GM12878 (cell line): ENCODE measurements around the gene OMP. TPM values are rescaled to one million over a fixed set of nuclear protein-coding genes. Genes with fewer than 3 reads are reported as not detected.
"Not testable (repeated sequence)": the region's sequence is repeated elsewhere in the genome, so short reads cannot be mapped to it uniquely, and the experiment has no call there.

Experiments
- ATAC-seq: fragments of 200-7000 bp; cut with Tn5 transposase; 3 replicates; pipeline ENCODE4 v1.9.1; 2020; ENCODE audit warnings: mild to moderate bottlenecking, moderate library complexity
- BruUV-seq: library from RNA; stranded (reverse); fragments of 400-500 nt; replicated peaks from 2 replicates; lab custom pipeline; 2021; lab: Mats Ljungman, UMichigan
- CTCF ChIA-PET: fragments of 300-600 bp; sonication (Branson Sonifier 250); formaldehyde crosslinking; extraction: SDS; loops from one replicate; lab custom pipeline; 2021; ENCODE audit warnings: inconsistent platforms; lab: Yijun Ruan, JAX
- POLR2A ChIA-PET: fragments of 350-600 bp; formaldehyde crosslinking; extraction: SDS; loops from one replicate; lab custom pipeline; 2021; ENCODE audit warnings: inconsistent platforms; lab: Charles Lee
- RAD21 ChIA-PET: fragments of 300-600 bp; sonication (Branson Sonifier 250); formaldehyde crosslinking; loops from one replicate; lab custom pipeline; 2023; ENCODE audit warnings: antibody characterized with exemption; ENCODE audit not compliant: unreplicated experiment; lab: Charles Lee
- SMC1A ChIA-PET: fragments of 300-600 bp; sonication (Branson Sonifier 250); formaldehyde crosslinking; loops from one replicate; lab custom pipeline; 2023; ENCODE audit not compliant: unreplicated experiment, uncharacterized antibody; lab: Charles Lee
- DNase-seq: peaks from one replicate; pipeline ENCODE4 v3.0.0-alpha.2; 2011; ENCODE audit warnings: low read depth, low spot score
- FAIRE-seq: peaks from 3 replicates; lab custom pipeline; 2011; peaks lifted over from hg19 to GRCh38; lab: Jason Lieb, UNC
- H2AFZ ChIP-seq: 2 replicates; pipeline ENCODE4 v1.6.0; 2011; ENCODE audit warnings: low read depth, low read length, control low read depth; ENCODE audit not compliant: control insufficient read depth
- H3K27ac ChIP-seq: 2 replicates; pipeline ENCODE4 v1.5.1; 2011; ENCODE audit warnings: control low read depth; ENCODE audit not compliant: control insufficient read depth, insufficient read depth
- H3K27me3 ChIP-seq, 2 experiments: replicated peaks in 1 of 2; 2 replicates each; pipeline versions ENCODE4 v1.6.0 to v1.6.1; 2011; ENCODE audit warnings: low read length in 1 of 2; ENCODE audit not compliant: control insufficient read depth in 2 of 2, insufficient read depth in 2 of 2
- H3K36me3 ChIP-seq, 2 experiments: 2 replicates each; pipeline ENCODE4 v1.5.1; 2011; ENCODE audit warnings: low read length in 1 of 2; ENCODE audit not compliant: control insufficient read depth in 2 of 2, insufficient read depth in 2 of 2
- H3K4me1 ChIP-seq: 2 replicates; pipeline ENCODE4 v1.6.1; 2011; ENCODE audit warnings: mild to moderate bottlenecking, low read length, moderate library complexity, mixed read lengths; ENCODE audit not compliant: control insufficient read depth, insufficient read depth
- H3K4me2 ChIP-seq: 2 replicates; pipeline ENCODE4 v1.6.0; 2011; ENCODE audit warnings: control low read depth; ENCODE audit not compliant: control insufficient read depth, insufficient read depth
- H3K4me3 ChIP-seq: fragments of 200-600 bp; sonication (generic); 2 replicates; pipeline ENCODE4 v1.5.1; 2016
- H3K79me2 ChIP-seq: 2 replicates; pipeline ENCODE4 v1.6.0; 2011; ENCODE audit warnings: low read length; ENCODE audit not compliant: control insufficient read depth, insufficient read depth
- H3K9ac ChIP-seq: 2 replicates; pipeline ENCODE4 v1.8.0; 2011; ENCODE audit warnings: low read length, control low read depth, mixed read lengths; ENCODE audit not compliant: control insufficient read depth, insufficient read depth
- H3K9me3 ChIP-seq: replicated peaks from 3 replicates; pipeline ENCODE4 v1.5.1; 2011; ENCODE audit warnings: mild to moderate bottlenecking, low read length; ENCODE audit not compliant: control insufficient read depth, insufficient read depth
- H4K20me1 ChIP-seq: 2 replicates; pipeline ENCODE4 v1.6.0; 2011; ENCODE audit not compliant: control insufficient read depth, insufficient read depth
- CHD1 ChIP-seq: IDR thresholded peaks from 2 replicates; pipeline ENCODE4 v1.6.1; 2012; ENCODE audit warnings: low read depth, low read length, improper control_type of control experiment
- LARP7 ChIP-seq: fragments of 450-650 bp; IDR thresholded peaks from 2 replicates; pipeline ENCODE4 v1.6.1; 2017; ENCODE audit warnings: mild to moderate bottlenecking
- NFIC ChIP-seq: IDR thresholded peaks from 2 replicates; pipeline ENCODE4 v1.6.1; 2012; ENCODE audit warnings: low read depth, mild to moderate bottlenecking, inconsistent platforms, low read length, moderate library complexity
- NFXL1 ChIP-seq: fragments of 450-650 bp; IDR thresholded peaks from 2 replicates; pipeline ENCODE4 v1.6.1; 2017; ENCODE audit warnings: antibody characterized with exemption, mild to moderate bottlenecking, borderline replicate concordance
- NR2F1 ChIP-seq: fragments of 450-650 bp; conservative IDR thresholded peaks from 2 replicates; pipeline ENCODE4 v1.6.1; 2017; ENCODE audit warnings: mild to moderate bottlenecking
- ZNF384 ChIP-seq: IDR thresholded peaks from 2 replicates; pipeline ENCODE4 v1.6.1; 2012; ENCODE audit warnings: low read depth, mild to moderate bottlenecking, low read length, improper control_type of control experiment, borderline replicate concordance
- WGBS: methylation state at CpG from one replicate; pipeline ENCODE4 v1.1.6; 2016; ENCODE audit warnings: low lambda C conversion rate; ENCODE audit not compliant: insufficient replicate concordance, insufficient coverage; ENCODE audit errors: missing lambda C conversion rate; 5-methylcytosine and 5-hydroxymethylcytosine counted together
- in situ Hi-C: fragments of 300-500 bp; cut with MboI; formaldehyde crosslinking; loops from 9 replicates; pipeline ENCODE4 v1.14.3; 2018; ENCODE audit warnings: mixed read lengths
- intact Hi-C: fragments of 100-400 bp; cut with micrococcal nuclease; formaldehyde crosslinking; loops from one replicate; pipeline ENCODE4 v1.14.2; 2022; ENCODE audit not compliant: unreplicated experiment
- polyA plus RNA-seq, 11 experiments: library from polyadenylated mRNA; depleted of rRNA in 4 of 11; unstranded in 6 of 11; stranded (reverse) in 5 of 11; fragments of >200 nt; fragmentation: Nextera tagmentation in 4 of 11; fragmentation: Illumina TruSeq in 1 of 11; extraction: Ambion mirVana in 4 of 11; extraction: Trizol in 1 of 11; gene quantifications; 1 replicate in 1 of 11; 2 replicates in 10 of 11; pipeline versions ENCODE4 v1.2.1 to v1.2.3, GENCODE V29; 2011 to 2016; ENCODE audit warnings: inconsistent platforms in 2 of 11, missing spikeins in 2 of 11, low read depth in 1 of 11
- total RNA-seq, 4 experiments: library from RNA; depleted of rRNA in 3 of 4; stranded (reverse); fragments of >200 nt in 3 of 4; fragmentation: Illumina TruSeq in 1 of 4; extraction: Trizol in 1 of 4; gene quantifications; 2 replicates each; pipeline versions ENCODE4 v1.2.1 to v1.2.3, GENCODE V29; 2013 to 2021
- TF ChIP-seq, protein P1 (sequence below): IDR thresholded peaks from 2 replicates; pipeline ENCODE4 v1.6.1; 2011; ENCODE audit warnings: borderline replicate concordance, low read depth, mild to moderate bottlenecking, moderate library complexity, low read length; ENCODE audit not compliant: insufficient read depth, poor library complexity, severe bottlenecking
- TF ChIP-seq, protein P2 (sequence below): fragments of 450-650 bp; IDR thresholded peaks from 2 replicates; pipeline ENCODE4 v1.6.1; 2018; ENCODE audit warnings: borderline replicate concordance, mild to moderate bottlenecking; ENCODE audit not compliant: partially characterized antibody
- TF ChIP-seq, protein P3 (sequence below): fragments of 450-650 bp; IDR thresholded peaks from 2 replicates; pipeline ENCODE4 v1.6.1; 2016; ENCODE audit warnings: mild to moderate bottlenecking, moderate library complexity, borderline replicate concordance

OMP gene
- total and polyA plus RNA-seq, 10 of the 15 experiments (the other 5 are each of a cell fraction or from before 2014, with no cell fraction given): not detected

DNA sequence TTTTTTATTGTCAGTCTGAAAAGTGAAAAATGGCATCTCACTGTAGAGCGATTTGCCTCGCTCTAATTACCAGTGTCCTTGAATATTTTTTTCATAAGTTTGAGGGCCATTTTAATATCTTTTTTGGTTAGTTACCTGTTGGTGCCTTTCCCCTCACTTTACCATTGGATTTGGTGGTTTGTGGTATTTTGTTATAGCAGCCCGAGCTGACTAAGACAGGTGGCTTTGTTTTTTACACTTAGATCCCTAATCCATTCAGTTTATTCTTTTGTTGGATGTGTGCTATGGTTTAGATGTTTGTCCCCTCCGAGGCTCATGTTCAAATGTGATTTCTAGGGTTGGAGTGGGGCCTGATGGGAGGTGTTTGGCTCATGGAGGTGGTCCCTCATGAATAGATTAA is 42.4 kb upstream of the OMP start:
- SMC1A ChIA-PET: no interaction called here
- DNase-seq: no peak
- in situ Hi-C loops: no loop called here
- Histone ChIP-seq H2AFZ (no peak overlapping the region), H3K79me2 (no peaks in the 10 kb centered on the region)
- intact Hi-C loops: no loop called here
- TF ChIP-seq NR2F1 (no peak), ZNF384 (no peak), LARP7 (no peak), CHD1 (no peak), NFXL1 (no peak), NFIC (no peak)
- TF ChIP-seq, protein P1, sequence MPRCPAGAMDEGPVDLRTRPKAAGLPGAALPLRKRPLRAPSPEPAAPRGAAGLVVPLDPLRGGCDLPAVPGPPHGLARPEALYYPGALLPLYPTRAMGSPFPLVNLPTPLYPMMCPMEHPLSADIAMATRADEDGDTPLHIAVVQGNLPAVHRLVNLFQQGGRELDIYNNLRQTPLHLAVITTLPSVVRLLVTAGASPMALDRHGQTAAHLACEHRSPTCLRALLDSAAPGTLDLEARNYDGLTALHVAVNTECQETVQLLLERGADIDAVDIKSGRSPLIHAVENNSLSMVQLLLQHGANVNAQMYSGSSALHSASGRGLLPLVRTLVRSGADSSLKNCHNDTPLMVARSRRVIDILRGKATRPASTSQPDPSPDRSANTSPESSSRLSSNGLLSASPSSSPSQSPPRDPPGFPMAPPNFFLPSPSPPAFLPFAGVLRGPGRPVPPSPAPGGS: no peak
- TF ChIP-seq, protein P2, sequence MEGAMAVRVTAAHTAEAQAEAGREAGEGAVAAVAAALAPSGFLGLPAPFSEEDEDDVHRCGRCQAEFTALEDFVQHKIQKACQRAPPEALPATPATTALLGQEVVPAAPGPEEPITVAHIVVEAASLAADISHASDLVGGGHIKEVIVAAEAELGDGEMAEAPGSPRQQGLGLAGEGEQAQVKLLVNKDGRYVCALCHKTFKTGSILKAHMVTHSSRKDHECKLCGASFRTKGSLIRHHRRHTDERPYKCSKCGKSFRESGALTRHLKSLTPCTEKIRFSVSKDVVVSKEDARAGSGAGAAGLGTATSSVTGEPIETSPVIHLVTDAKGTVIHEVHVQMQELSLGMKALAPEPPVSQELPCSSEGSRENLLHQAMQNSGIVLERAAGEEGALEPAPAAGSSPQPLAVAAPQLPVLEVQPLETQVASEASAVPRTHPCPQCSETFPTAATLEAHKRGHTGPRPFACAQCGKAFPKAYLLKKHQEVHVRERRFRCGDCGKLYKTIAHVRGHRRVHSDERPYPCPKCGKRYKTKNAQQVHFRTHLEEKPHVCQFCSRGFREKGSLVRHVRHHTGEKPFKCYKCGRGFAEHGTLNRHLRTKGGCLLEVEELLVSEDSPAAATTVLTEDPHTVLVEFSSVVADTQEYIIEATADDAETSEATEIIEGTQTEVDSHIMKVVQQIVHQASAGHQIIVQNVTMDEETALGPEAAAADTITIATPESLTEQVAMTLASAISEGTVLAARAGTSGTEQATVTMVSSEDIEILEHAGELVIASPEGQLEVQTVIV: no peak
- TF ChIP-seq, protein P3, sequence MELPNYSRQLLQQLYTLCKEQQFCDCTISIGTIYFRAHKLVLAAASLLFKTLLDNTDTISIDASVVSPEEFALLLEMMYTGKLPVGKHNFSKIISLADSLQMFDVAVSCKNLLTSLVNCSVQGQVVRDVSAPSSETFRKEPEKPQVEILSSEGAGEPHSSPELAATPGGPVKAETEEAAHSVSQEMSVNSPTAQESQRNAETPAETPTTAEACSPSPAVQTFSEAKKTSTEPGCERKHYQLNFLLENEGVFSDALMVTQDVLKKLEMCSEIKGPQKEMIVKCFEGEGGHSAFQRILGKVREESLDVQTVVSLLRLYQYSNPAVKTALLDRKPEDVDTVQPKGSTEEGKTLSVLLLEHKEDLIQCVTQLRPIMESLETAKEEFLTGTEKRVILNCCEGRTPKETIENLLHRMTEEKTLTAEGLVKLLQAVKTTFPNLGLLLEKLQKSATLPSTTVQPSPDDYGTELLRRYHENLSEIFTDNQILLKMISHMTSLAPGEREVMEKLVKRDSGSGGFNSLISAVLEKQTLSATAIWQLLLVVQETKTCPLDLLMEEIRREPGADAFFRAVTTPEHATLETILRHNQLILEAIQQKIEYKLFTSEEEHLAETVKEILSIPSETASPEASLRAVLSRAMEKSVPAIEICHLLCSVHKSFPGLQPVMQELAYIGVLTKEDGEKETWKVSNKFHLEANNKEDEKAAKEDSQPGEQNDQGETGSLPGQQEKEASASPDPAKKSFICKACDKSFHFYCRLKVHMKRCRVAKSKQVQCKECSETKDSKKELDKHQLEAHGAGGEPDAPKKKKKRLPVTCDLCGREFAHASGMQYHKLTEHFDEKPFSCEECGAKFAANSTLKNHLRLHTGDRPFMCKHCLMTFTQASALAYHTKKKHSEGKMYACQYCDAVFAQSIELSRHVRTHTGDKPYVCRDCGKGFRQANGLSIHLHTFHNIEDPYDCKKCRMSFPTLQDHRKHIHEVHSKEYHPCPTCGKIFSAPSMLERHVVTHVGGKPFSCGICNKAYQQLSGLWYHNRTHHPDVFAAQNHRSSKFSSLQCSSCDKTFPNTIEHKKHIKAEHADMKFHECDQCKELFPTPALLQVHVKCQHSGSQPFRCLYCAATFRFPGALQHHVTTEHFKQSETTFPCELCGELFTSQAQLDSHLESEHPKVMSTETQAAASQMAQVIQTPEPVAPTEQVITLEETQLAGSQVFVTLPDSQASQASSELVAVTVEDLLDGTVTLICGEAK: no peak
- TF ChIP-seq, all 136 proteins: peak for 0
- H3K4me3 ChIP-seq: no peak overlapping the region
- no peak for ATAC-seq
- no peak overlapping the region for H3K4me2 ChIP-seq
- H3K9ac ChIP-seq: no peak overlapping the region
- H3K9me3 ChIP-seq: peaks cover 2% of the 10 kb centered on the region; the same call in 1 of the 3 replicates
- no peak overlapping the region for H3K27ac ChIP-seq
- ChIA-PET POLR2A (no interaction called here), RAD21 (no interaction called here), CTCF (interaction anchor here (1.4 to 3.6 kb wide), 2 partner anchors 12 to 31 kb away, joined by 3 to 11 read pairs; no protein-coding TSS in a partner anchor)
- no peaks in the 10 kb centered on the region for H3K36me3 ChIP-seq
- no peaks in the 10 kb centered on the region for H4K20me1 ChIP-seq
- no peaks in the 10 kb centered on the region for H3K27me3 ChIP-seq
- no peaks in the 10 kb centered on the region for H3K4me1 ChIP-seq
- WGBS: 30% methylated on average over 4 of the region's 4 CpGs
- no TSS peak for BruUV-seq
- no peak for FAIRE-seq

DNA sequence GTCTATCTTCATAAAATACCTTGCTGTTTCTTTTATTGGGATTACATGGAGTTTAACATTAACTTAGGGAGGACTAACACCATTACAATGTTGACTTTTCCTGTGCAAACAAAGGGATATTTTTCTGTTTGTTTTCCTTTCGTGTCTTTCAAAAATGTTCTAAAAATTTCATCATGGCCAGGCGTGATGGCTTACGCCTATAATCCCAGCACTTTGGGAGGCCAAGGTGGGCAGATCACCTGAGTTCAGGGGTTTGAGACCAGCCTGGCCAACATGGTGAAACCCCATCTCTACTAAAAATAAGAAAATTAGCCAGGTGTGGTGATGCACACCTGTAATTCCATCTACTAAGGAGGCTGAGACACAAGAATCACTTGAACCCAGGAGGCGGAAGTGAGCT is 41.4 kb upstream of the OMP start:
- ChIA-PET SMC1A (interaction anchor here (1.5 kb wide), 1 partner anchor 30 kb away, joined by 4 read pairs; no protein-coding TSS in a partner anchor), POLR2A (interaction anchor here (0.6 kb wide), 1 partner anchor 14 kb away, joined by 3 read pairs; no protein-coding TSS in a partner anchor), CTCF (interaction anchor here (1.4 to 3.6 kb wide), 2 partner anchors 13 to 30 kb away, joined by 3 to 11 read pairs; no protein-coding TSS in a partner anchor)
- H3K4me3 ChIP-seq, H3K27me3 ChIP-seq, ATAC-seq, in situ Hi-C loops, H3K27ac ChIP-seq, H3K4me1 ChIP-seq, H3K9ac ChIP-seq, intact Hi-C loops, H3K9me3 ChIP-seq, DNase-seq, BruUV-seq, RAD21 ChIA-PET, H3K36me3 ChIP-seq, H3K4me2 ChIP-seq, FAIRE-seq, H3K79me2 ChIP-seq, H4K20me1 ChIP-seq, H2AFZ ChIP-seq: not testable (repeated sequence)
- WGBS: 36% methylated on average over 4 of the region's 4 CpGs
